BE2C (cell line): ENCODE results near the gene CAMKMT.

ENCODE experiments used
- DNase-seq: peaks from one replicate; pipeline ENCODE4 v3.0.0-alpha.2; 2020
- H3K27me3 ChIP-seq: fragments of 250-450 bp; sonication (Bioruptor Pico); 2 replicates; pipeline ENCODE4 v1.5.1; 2020; ENCODE audit warnings: mild to moderate bottlenecking
- H3K36me3 ChIP-seq: fragments of 250-450 bp; sonication (Bioruptor Pico); 2 replicates; pipeline ENCODE4 v1.5.1; 2020; ENCODE audit warnings: mild to moderate bottlenecking
- H3K4me1 ChIP-seq: fragments of 250-450 bp; sonication (Bioruptor Pico); 2 replicates; pipeline ENCODE4 v1.5.1; 2020
- H3K4me3 ChIP-seq: 2 replicates; pipeline ENCODE4 v1.5.1; 2011; ENCODE audit warnings: low read depth, low read length
- H3K9me3 ChIP-seq: fragments of 250-450 bp; sonication (Bioruptor Pico); 2 replicates; pipeline ENCODE4 v1.5.1; 2020
- CTCF ChIP-seq: IDR thresholded peaks from 2 replicates; pipeline ENCODE4 v1.5.1; 2012; ENCODE audit warnings: mild to moderate bottlenecking, low read depth, low read length

Gene CAMKMT

GRCh38 chr2:44335806-44336538, 25.8 kb upstream of the CAMKMT start:
- Histone ChIP-seq H3K9me3 (no peaks in the 10 kb centered on the region), H3K36me3 (peaks cover 70% of the 10 kb centered on the region)
- TF ChIP-seq CTCF = no peak

GRCh38 chr2:44342854-44343253, 18.9 kb upstream of the CAMKMT start:
- Histone ChIP-seq H3K27me3 (no peaks in the 10 kb centered on the region), H3K36me3 (peaks cover 49% of the 10 kb centered on the region), H3K9me3 (no peaks in the 10 kb centered on the region), H3K4me1 (no peaks in the 10 kb centered on the region; the same call in 1 of the 2 replicates), H3K4me3 (no peak overlapping the region)
- peak; percentile 58 for TF ChIP-seq CTCF
- DNase-seq = peak; percentile 36

More at GRCh38 chr2:44335806-44336538, 25.8 kb upstream of the CAMKMT start:
- H3K27me3 ChIP-seq = no peaks in the 10 kb centered on the region
- no peaks in the 10 kb centered on the region for H3K4me1 ChIP-seq
- DNase-seq = no peak
- H3K4me3 ChIP-seq = no peak overlapping the region

- H3K36me3 ChIP-seq = peaks cover 18% of the 10 kb centered on the region
- no peaks in the 10 kb centered on the region for H3K27me3 ChIP-seq
- no peak for TF ChIP-seq CTCF
- no peak for DNase-seq
- H3K4me3 ChIP-seq = no peak overlapping the region
- no peaks in the 10 kb centered on the region; the same call in 1 of the 2 replicates for H3K4me1 ChIP-seq
- H3K9me3 ChIP-seq = no peaks in the 10 kb centered on the region
Measured at GRCh38 chr2:44347526-44347925, 14.2 kb upstream of the CAMKMT start.

- Histone ChIP-seq H3K36me3 (peaks cover 11% of the 10 kb centered on the region), H3K9me3 (no peaks in the 10 kb centered on the region), H3K4me3 (no peak overlapping the region), H3K4me1 (no peaks in the 10 kb centered on the region; the same call in 1 of the 2 replicates), H3K27me3 (no peaks in the 10 kb centered on the region)
- no peak for TF ChIP-seq CTCF
- no peak for DNase-seq
Measured at GRCh38 chr2:44348400-44348799, 13.3 kb upstream of the CAMKMT start.

GRCh38 chr2:44349506-44349905, 12.2 kb upstream of the CAMKMT start:
- no peak for DNase-seq
- Histone ChIP-seq H3K9me3 (no peaks in the 10 kb centered on the region), H3K4me1 (no peaks in the 10 kb centered on the region; the same call in 1 of the 2 replicates), H3K4me3 (no peak overlapping the region), H3K27me3 (no peaks in the 10 kb centered on the region), H3K36me3 (peaks cover 5% of the 10 kb centered on the region)
- TF ChIP-seq CTCF = no peak

- H3K27me3 ChIP-seq = no peaks in the 10 kb centered on the region
- no peaks in the 10 kb centered on the region for H3K9me3 ChIP-seq
- no peak for DNase-seq
- H3K4me1 ChIP-seq = no peaks in the 10 kb centered on the region; the same call in 1 of the 2 replicates
- H3K4me3 ChIP-seq = no peak overlapping the region
- no peak for TF ChIP-seq CTCF
- no peaks in the 10 kb centered on the region for H3K36me3 ChIP-seq
Measured at GRCh38 chr2:44351088-44351487, 10.7 kb upstream of the CAMKMT start.
